Stimulated activated effector memory CD8-positive, alpha-beta T cell treated with anti-CD3 and anti-CD28 coated beads, Interleukin-12 subunit alpha, Interleukin-12 subunit beta, amount 100 ng/mL, for 72 hours (primary cell): ENCODE measurements around the gene POU3F1.

Source experiments
- ATAC-seq: fragments of 150-1000 bp; cut with Tn5 transposase; 2 replicates; pipeline ENCODE4 v1.10.0; 2021
- DNase-seq, 2 donors: peaks; one replicate each; pipeline ENCODE4 v3.0.0; 2021 to 2022; ENCODE audit warnings: low spot score in 2 of 2
- H3K27ac Mint-ChIP-seq: one replicate; pipeline ENCODE4 v1.8.0; 2022; ENCODE audit warnings: mild to moderate bottlenecking, mixed read lengths
- H3K36me3 Mint-ChIP-seq: one replicate; pipeline ENCODE4 v1.8.0; 2022; ENCODE audit warnings: mild to moderate bottlenecking, mixed read lengths
- H3K4me1 Mint-ChIP-seq: one replicate; pipeline ENCODE4 v1.8.0; 2022; ENCODE audit warnings: mixed read lengths
- H3K4me3 Mint-ChIP-seq: one replicate; pipeline ENCODE4 v1.8.0; 2022; ENCODE audit warnings: mild to moderate bottlenecking, mixed read lengths
- H3K9me3 Mint-ChIP-seq: one replicate; pipeline ENCODE4 v1.8.0; 2022; ENCODE audit warnings: mixed read lengths

POU3F1 gene

DNA sequence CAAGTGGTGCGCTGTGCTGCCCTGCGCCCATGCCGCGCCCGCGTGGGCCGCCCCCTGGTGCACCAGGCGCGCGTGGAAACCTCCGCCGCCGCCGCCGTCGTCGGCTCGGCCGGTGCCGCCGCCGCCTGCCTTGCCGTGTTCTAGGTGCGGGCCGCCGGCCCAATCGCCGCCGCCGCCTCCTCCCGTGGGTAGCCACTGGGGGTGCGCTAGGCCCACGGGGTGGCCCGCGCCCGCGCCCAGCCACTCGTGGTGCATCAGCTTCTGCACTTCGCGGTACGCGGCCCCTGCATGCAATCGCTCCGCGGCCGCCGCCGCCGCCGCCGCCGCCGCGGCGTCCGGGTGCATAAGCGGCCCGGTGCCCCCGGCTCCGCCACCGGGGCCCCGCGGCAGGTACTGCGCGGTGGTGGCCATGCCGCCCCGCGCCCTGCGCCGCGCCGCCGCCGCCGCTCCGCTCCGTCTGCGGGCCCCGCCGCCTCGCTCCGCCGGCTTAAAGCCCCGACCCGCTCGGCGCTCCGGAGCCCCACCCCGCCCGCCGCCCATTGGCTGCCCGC lies at the start of gene POU3F1:
Gene POU3F1, minus strand, starts transcription at position 461 of the 551 bp plus-strand sequence. Its CDS starts 50 bp downstream, at position 411.
- H3K27ac Mint-ChIP-seq: no peak within 1 kb of the TSS

GRCh38 chr1:38095454-38095931 lies 48.9 kb upstream of the POU3F1 start:
- Mint-ChIP-seq H3K27ac (no peak overlapping the region), H3K9me3 (no peaks in the 10 kb centered on the region), H3K4me1 (no peaks in the 10 kb centered on the region), H3K36me3 (no peaks in the 10 kb centered on the region), H3K4me3 (no peak overlapping the region)
- DNase-seq (no peak), ATAC-seq (no peak)

More for the DNA sequence above, at the start of gene POU3F1:
- Mint-ChIP-seq H3K9me3 (no peaks in the 10 kb centered on the region), H3K4me3 (peak within 1 kb of the TSS; percentile 69), H3K4me1 (peaks cover 6% of the 10 kb centered on the region), H3K36me3 (peaks cover 8% of the 10 kb centered on the region)
- DNase-seq (no peak), ATAC-seq (peak; percentile 9)

GRCh38 chr1:38094711-38095290 lies 48.2 kb upstream of the POU3F1 start:
- Mint-ChIP-seq H3K36me3 (no peaks in the 10 kb centered on the region), H3K9me3 (no peaks in the 10 kb centered on the region), H3K4me1 (no peaks in the 10 kb centered on the region), H3K4me3 (no peak overlapping the region), H3K27ac (no peak overlapping the region)
- DNase-seq (no peak), ATAC-seq (no peak)

DNA sequence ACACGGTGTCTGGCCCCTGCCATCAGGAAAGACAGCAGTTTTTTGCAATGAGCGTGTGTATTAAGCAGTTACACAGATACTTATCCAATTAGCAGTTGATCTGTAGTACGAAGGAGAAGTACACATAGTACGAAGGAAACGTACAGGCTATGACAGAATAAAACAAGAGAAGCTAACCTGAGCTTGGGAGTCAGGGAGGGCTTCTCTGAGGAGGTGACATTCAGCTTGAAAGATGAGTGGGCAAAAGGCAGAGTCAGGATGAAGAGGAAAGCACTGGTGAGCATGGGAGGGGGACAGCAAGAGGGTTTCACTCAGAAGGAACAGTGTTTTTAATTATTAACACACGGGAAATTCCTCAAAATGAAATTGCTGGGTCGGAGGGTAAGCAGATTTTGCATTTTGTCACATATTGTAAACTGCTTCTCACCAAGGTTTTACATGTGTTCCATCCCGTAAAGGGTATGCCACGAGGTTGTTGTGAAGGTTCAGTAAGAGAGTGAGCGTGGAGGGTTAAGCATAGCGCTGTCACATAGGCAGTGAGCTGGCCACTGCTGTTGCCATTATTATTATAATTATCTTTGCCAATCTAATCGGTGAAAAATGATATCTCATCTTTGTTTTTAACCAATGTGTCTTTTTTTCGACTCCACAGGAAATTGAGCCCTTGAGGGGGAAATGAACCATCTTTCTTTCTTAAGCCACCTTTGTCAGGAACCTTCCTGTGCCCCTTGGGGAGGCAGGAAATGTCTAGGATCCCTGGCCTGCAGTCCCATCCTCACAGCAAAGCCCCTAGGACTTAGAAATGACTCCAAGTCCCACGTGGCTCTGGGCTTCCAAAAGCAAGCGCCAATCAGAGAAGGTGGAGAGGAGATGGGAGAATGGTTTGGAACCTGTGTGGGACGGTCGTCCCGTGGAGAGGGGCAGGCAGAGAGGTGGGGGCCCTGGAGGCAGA lies 47.3 kb upstream of the POU3F1 start:
- Mint-ChIP-seq H3K27ac (no peak overlapping the region), H3K4me1 (no peaks in the 10 kb centered on the region)

GRCh38 chr1:38092256-38092655 lies 45.7 kb upstream of the POU3F1 start:
- Mint-ChIP-seq H3K9me3 (no peaks in the 10 kb centered on the region), H3K27ac (no peak overlapping the region), H3K4me1 (no peaks in the 10 kb centered on the region), H3K4me3 (no peak overlapping the region), H3K36me3 (no peaks in the 10 kb centered on the region)
- ATAC-seq (no peak), DNase-seq (no peak)

More for the DNA sequence above, 47.3 kb upstream of the POU3F1 start:
- DNase-seq: no peak
- Mint-ChIP-seq H3K36me3 (no peaks in the 10 kb centered on the region), H3K9me3 (no peaks in the 10 kb centered on the region), H3K4me3 (no peak overlapping the region)
- ATAC-seq: no peak

- H3K27ac Mint-ChIP-seq: no peak overlapping the region
- ATAC-seq (no peak), DNase-seq (no peak)
- H3K4me3 Mint-ChIP-seq: no peak overlapping the region
- no peaks in the 10 kb centered on the region for H3K4me1 Mint-ChIP-seq
- no peaks in the 10 kb centered on the region for H3K36me3 Mint-ChIP-seq
- no peaks in the 10 kb centered on the region for H3K9me3 Mint-ChIP-seq
These were observed 44.2 kb upstream of the POU3F1 start for GRCh38 chr1:38090796-38091195.

DNA sequence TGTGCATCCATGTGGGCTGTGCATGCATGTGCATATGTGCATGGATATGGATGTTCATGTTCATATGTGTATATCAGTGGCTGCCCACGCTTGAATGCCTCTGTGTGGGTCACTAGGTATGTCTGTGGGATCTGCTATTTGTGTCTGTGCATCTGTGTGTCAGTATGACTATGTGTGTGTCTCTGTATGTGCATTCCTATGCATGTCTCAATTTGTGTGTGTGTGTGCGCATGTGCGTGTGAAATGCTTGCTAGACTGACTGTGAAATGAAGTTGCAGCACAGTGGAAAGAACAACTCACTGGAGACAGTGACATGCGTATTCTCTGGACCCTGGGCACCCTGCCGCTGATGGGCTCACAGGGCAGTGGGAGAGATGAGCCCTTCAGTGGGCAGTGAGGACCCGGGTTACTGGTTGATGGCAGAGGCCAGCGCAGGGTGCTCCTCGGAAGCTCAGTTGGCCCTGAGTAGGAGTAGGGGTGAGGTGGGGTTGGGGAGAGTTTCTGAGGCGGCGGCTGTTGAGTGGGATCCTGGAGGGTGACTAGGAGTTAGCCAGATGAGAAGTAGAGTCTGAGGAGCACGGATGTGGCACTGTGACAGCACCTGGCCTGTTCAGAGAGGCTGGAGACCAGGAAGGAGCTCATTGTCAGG lies 43.2 kb upstream of the POU3F1 start:
- no peak for DNase-seq
- Mint-ChIP-seq H3K4me1 (no peaks in the 10 kb centered on the region), H3K27ac (no peak overlapping the region), H3K36me3 (no peaks in the 10 kb centered on the region), H3K9me3 (no peaks in the 10 kb centered on the region), H3K4me3 (no peak overlapping the region)
- no peak for ATAC-seq

- no peak for DNase-seq
- Mint-ChIP-seq H3K4me3 (no peak overlapping the region), H3K4me1 (no peaks in the 10 kb centered on the region), H3K36me3 (no peaks in the 10 kb centered on the region), H3K9me3 (no peaks in the 10 kb centered on the region), H3K27ac (no peak overlapping the region)
- ATAC-seq: no peak
These were observed 42.2 kb upstream of the POU3F1 start for GRCh38 chr1:38088791-38089190.

DNA sequence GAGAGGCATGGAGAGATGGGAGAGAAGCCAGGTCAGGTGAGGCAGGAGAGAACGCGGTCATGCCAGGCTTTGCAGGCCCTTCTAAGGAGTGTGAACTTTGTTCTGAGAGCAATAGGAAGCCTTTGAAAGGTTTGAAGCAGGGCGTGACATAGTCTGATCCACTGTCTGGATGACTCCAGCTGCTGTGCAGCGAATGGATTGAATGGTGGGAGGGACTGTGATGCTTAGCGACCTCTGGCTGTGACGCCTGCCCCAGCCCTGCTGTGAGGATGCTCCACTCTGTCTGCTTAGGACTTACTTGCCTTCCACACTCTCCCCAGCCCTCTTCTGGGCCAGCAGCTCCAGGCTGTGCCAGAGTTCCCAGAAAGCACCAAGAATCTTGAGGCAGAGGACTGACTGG lies 41.8 kb upstream of the POU3F1 start:
- no peaks in the 10 kb centered on the region for H3K36me3 Mint-ChIP-seq
- no peak overlapping the region for H3K27ac Mint-ChIP-seq
- ATAC-seq (no peak), DNase-seq (no peak)
- H3K4me3 Mint-ChIP-seq: no peak overlapping the region
- no peaks in the 10 kb centered on the region for H3K4me1 Mint-ChIP-seq
- H3K9me3 Mint-ChIP-seq: no peaks in the 10 kb centered on the region

- H3K27ac Mint-ChIP-seq: no peak overlapping the region
- no peak overlapping the region for H3K4me3 Mint-ChIP-seq
- no peaks in the 10 kb centered on the region for H3K36me3 Mint-ChIP-seq
- DNase-seq: no peak
- no peaks in the 10 kb centered on the region for H3K4me1 Mint-ChIP-seq
- ATAC-seq: no peak
- no peaks in the 10 kb centered on the region for H3K9me3 Mint-ChIP-seq
These were observed 41.1 kb upstream of the POU3F1 start for GRCh38 chr1:38087676-38088075.

DNA sequence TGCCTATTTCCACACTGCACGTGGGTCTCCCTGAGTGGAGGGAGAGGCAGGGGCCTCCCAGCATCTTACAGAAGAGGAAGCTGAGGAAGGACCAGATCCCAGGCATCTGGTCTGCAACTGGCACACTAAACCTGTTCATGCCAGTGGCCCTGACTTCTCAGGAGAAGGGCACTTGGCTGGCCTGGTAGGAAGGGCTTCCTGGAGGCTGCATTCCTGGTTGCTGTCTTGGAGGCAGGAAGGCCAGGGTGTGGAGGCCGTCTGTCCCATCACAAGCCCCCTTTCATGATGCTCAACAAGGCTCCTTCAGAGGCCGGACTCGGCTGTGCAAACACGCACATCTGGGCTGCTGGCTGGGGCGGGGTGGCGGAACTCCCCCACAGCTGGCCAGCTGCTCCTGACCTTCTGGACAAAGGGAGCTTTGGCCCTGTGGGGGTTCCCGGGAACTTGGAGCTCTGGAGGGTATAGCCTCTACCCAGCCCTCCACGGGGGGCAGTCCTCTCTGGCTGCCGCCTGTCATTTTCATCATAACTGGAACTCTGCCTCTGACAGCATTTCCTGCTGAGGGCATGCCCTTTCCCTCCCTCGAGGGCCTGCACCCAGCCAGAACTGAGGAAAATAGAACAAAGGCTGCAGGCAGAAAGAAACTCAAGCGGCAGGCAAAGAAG lies 39.2 kb upstream of the POU3F1 start:
- no peak for DNase-seq
- H3K4me1 Mint-ChIP-seq: no peaks in the 10 kb centered on the region
- no peak overlapping the region for H3K27ac Mint-ChIP-seq
- no peaks in the 10 kb centered on the region for H3K36me3 Mint-ChIP-seq
- H3K4me3 Mint-ChIP-seq: no peak overlapping the region
- H3K9me3 Mint-ChIP-seq: no peaks in the 10 kb centered on the region
- no peak for ATAC-seq

DNA sequence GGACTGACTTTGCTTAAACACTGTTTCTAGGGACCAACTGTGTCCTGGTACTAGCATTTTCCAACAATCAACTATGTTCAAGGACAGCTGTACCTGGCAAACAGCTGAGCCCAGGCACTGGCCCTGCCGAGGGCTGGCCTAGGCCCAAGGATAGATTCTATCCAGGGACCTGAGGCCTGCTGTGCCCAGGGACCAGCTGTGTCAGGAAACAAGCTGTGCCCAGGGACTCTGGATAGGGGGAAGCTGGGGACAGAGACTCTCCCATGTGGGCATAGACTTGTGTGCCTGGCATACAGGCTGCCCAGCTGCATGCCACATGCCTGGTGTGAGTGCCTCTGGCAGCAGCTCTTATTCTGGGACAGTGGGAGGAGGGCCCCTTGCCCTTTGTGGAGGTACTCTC lies 38.1 kb upstream of the POU3F1 start:
- Mint-ChIP-seq H3K36me3 (no peaks in the 10 kb centered on the region), H3K9me3 (no peaks in the 10 kb centered on the region), H3K4me3 (no peak overlapping the region), H3K4me1 (no peaks in the 10 kb centered on the region), H3K27ac (no peak overlapping the region)
- ATAC-seq: peak; percentile 9
- no peak for DNase-seq

- DNase-seq: no peak
- Mint-ChIP-seq H3K4me3 (no peak overlapping the region), H3K9me3 (no peaks in the 10 kb centered on the region), H3K36me3 (no peaks in the 10 kb centered on the region), H3K27ac (no peak overlapping the region), H3K4me1 (no peaks in the 10 kb centered on the region)
- ATAC-seq: no peak
These were observed 37.5 kb upstream of the POU3F1 start for GRCh38 chr1:38084113-38084512.

DNA sequence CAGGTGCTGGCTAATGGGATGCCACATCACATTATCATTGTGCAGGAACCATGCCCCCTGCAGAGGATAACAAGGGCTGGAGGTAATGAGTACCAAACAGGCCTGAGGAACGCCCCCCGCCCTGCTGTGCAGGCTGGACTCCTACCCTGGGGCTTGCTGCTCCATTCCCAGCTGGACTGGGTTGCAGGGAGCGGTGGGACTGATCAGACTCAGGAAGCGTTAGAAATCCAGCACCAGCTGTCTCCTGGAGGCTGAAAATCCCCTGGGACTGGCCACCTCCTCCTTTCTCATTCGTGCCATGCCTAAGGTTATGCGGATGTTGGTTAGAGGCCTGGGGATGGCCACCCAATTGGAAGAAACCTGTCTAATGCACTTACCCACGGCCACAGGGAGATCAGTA lies 36.9 kb upstream of the POU3F1 start:
- no peak overlapping the region for H3K4me3 Mint-ChIP-seq
- no peaks in the 10 kb centered on the region for H3K4me1 Mint-ChIP-seq
- no peaks in the 10 kb centered on the region for H3K36me3 Mint-ChIP-seq
- no peak overlapping the region for H3K27ac Mint-ChIP-seq
- H3K9me3 Mint-ChIP-seq: no peaks in the 10 kb centered on the region
- ATAC-seq (no peak), DNase-seq (no peak)

DNA sequence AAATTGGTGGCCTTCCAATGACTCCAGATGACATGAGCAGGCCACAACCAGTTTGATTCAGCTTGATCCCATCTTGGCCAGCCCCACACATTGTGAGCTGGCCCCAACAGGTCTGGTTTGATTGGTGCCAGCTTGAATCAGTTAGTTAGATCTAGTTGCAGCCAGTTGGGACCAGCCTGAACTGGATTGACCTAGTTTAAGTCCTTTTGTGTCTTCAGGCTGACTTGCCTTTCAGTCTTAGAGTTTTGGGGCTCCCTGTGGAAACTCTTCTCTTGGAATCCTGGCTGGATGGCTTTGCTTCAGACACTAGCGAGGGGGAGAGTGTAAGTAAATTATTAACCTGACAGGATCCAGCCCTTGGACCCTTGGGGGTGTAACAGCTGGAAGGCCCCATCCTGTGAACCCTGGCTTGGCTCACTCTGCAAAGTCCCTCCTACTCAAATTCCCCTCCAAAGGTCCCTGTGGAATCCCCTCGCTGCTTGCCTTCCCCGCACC lies 36.2 kb upstream of the POU3F1 start:
- no peak overlapping the region for H3K4me3 Mint-ChIP-seq
- no peaks in the 10 kb centered on the region for H3K36me3 Mint-ChIP-seq
- no peak overlapping the region for H3K27ac Mint-ChIP-seq
- ATAC-seq: no peak
- no peaks in the 10 kb centered on the region for H3K4me1 Mint-ChIP-seq
- DNase-seq: no peak
- no peaks in the 10 kb centered on the region for H3K9me3 Mint-ChIP-seq
